HUES64 (cell line): ENCODE data around the gene SOCS1.
"Not testable (repeated sequence)": the region's sequence is repeated elsewhere in the genome, so short reads cannot be mapped to it uniquely, and the experiment has no call there.

Experiments used
- H3K27ac ChIP-seq: 2 replicates; pipeline ENCODE4 v1.7.0; 2013; ENCODE audit warnings: low read depth, low read length, inconsistent platforms
- H3K27me3 ChIP-seq: 2 replicates; pipeline ENCODE4 v1.6.1; 2013; ENCODE audit warnings: mild to moderate bottlenecking, low read length; ENCODE audit not compliant: insufficient read depth
- H3K36me3 ChIP-seq: 2 replicates; pipeline ENCODE4 v1.6.1; 2013; ENCODE audit warnings: mild to moderate bottlenecking, low read length; ENCODE audit not compliant: insufficient read depth
- H3K4me1 ChIP-seq: 2 replicates; pipeline ENCODE4 v1.6.1; 2013; ENCODE audit warnings: mild to moderate bottlenecking, low read length, moderate library complexity; ENCODE audit not compliant: insufficient read depth
- H3K4me3 ChIP-seq: 2 replicates; pipeline ENCODE4 v1.5.1; 2013; ENCODE audit warnings: mild to moderate bottlenecking, low read length, moderate library complexity
- H3K9ac ChIP-seq: 2 replicates; pipeline ENCODE4 v1.6.1; 2013; ENCODE audit warnings: mild to moderate bottlenecking, low read depth, low read length
- H3K9me3 ChIP-seq: 2 replicates; pipeline ENCODE4 v1.6.1; 2013; ENCODE audit warnings: low read depth, low read length; ENCODE audit not compliant: insufficient read depth
- WGBS: fragments of 150-250, 120-280 bp; methylation state at CpG from one replicate; pipeline ENCODE4 v1.1.7; 2013; ENCODE audit warnings: missing lambda C conversion rate; 5-methylcytosine and 5-hydroxymethylcytosine counted together

Gene SOCS1

GRCh38 chr16:11296706-11297491, 40.9 kb upstream of the SOCS1 start:
- 79% methylated on average over 9 of the region's 10 CpGs for WGBS
- H3K9me3 ChIP-seq: no peaks in the 10 kb centered on the region
- H3K27me3 ChIP-seq: no peaks in the 10 kb centered on the region
- no peaks in the 10 kb centered on the region for H3K36me3 ChIP-seq
- H3K27ac ChIP-seq: no peak overlapping the region
- H3K4me1 ChIP-seq: peaks cover 17% of the 10 kb centered on the region
- H3K9ac ChIP-seq: no peak overlapping the region
- H3K4me3 ChIP-seq: no peak overlapping the region

- no peaks in the 10 kb centered on the region for H3K9me3 ChIP-seq
- H3K27ac ChIP-seq: no peak overlapping the region
- H3K4me1 ChIP-seq: peaks cover 21% of the 10 kb centered on the region
- no peaks in the 10 kb centered on the region for H3K27me3 ChIP-seq
- H3K9ac ChIP-seq: no peak overlapping the region
- H3K4me3 ChIP-seq: no peak overlapping the region
- no peaks in the 10 kb centered on the region for H3K36me3 ChIP-seq
- 93% methylated on average over 3 of the region's 3 CpGs for WGBS
These were observed 40.3 kb upstream of the SOCS1 start for GRCh38 chr16:11296351-11296705.

GRCh38 chr16:11295672-11296071, 39.7 kb upstream of the SOCS1 start:
- H3K4me1 ChIP-seq: peaks cover 21% of the 10 kb centered on the region
- H3K36me3 ChIP-seq: no peaks in the 10 kb centered on the region
- H3K27me3 ChIP-seq: no peaks in the 10 kb centered on the region
- no peaks in the 10 kb centered on the region for H3K9me3 ChIP-seq
- H3K9ac ChIP-seq: no peak overlapping the region
- no peak overlapping the region for H3K4me3 ChIP-seq
- no peak overlapping the region for H3K27ac ChIP-seq
- WGBS: 88% methylated on average over 4 of the region's 4 CpGs

- Histone ChIP-seq H3K4me3 (no peak overlapping the region), H3K27me3 (no peaks in the 10 kb centered on the region), H3K9me3 (no peaks in the 10 kb centered on the region), H3K36me3 (no peaks in the 10 kb centered on the region), H3K27ac (no peak overlapping the region), H3K9ac (no peak overlapping the region), H3K4me1 (peaks cover 14% of the 10 kb centered on the region)
- 91% methylated on average over 7 of the region's 7 CpGs for WGBS
These were observed 36.2 kb upstream of the SOCS1 start for GRCh38 chr16:11292076-11292748.

GRCh38 chr16:11291091-11291703, 35.2 kb upstream of the SOCS1 start:
- 58% methylated on average over 10 of the region's 10 CpGs for WGBS
- H3K36me3 ChIP-seq: no peaks in the 10 kb centered on the region
- H3K9ac ChIP-seq: no peak overlapping the region
- no peaks in the 10 kb centered on the region for H3K9me3 ChIP-seq
- H3K4me1 ChIP-seq: peaks cover 4% of the 10 kb centered on the region; the same call in 1 of the 2 replicates
- no peak overlapping the region; the same call in 1 of the 2 replicates for H3K27ac ChIP-seq
- no peaks in the 10 kb centered on the region for H3K27me3 ChIP-seq
- H3K4me3 ChIP-seq: no peak overlapping the region

- no peak overlapping the region for H3K27ac ChIP-seq
- H3K9me3 ChIP-seq: no peaks in the 10 kb centered on the region
- H3K9ac ChIP-seq: no peak overlapping the region
- peaks cover 4% of the 10 kb centered on the region; the same call in 1 of the 2 replicates for H3K4me1 ChIP-seq
- 91% methylated on average over 8 of the region's 8 CpGs for WGBS
- no peaks in the 10 kb centered on the region for H3K27me3 ChIP-seq
- no peaks in the 10 kb centered on the region for H3K36me3 ChIP-seq
- H3K4me3 ChIP-seq: no peak overlapping the region
These were observed 34.3 kb upstream of the SOCS1 start for GRCh38 chr16:11290102-11290893.

- not testable (repeated sequence) for H3K9me3 ChIP-seq, H3K27ac ChIP-seq, H3K4me1 ChIP-seq, H3K4me3 ChIP-seq, H3K9ac ChIP-seq, H3K36me3 ChIP-seq, H3K27me3 ChIP-seq
- WGBS: 98% methylated on average over 4 of the region's 4 CpGs
These were observed 33.7 kb upstream of the SOCS1 start for GRCh38 chr16:11289696-11290095.

- WGBS: 90% methylated on average over 2 of the region's 2 CpGs
- no peak overlapping the region for H3K9ac ChIP-seq
These were observed 33.2 kb upstream of the SOCS1 start for GRCh38 chr16:11289202-11289601.

GRCh38 chr16:11285842-11286241, 29.8 kb upstream of the SOCS1 start:
- WGBS: 96% methylated on average over 2 of the region's 2 CpGs

More at GRCh38 chr16:11289202-11289601, 33.2 kb upstream of the SOCS1 start:
- Histone ChIP-seq H3K36me3 (no peaks in the 10 kb centered on the region), H3K4me3 (no peak overlapping the region), H3K4me1 (peaks cover 4% of the 10 kb centered on the region; the same call in 1 of the 2 replicates), H3K9me3 (no peaks in the 10 kb centered on the region), H3K27me3 (no peaks in the 10 kb centered on the region), H3K27ac (no peak overlapping the region)

GRCh38 chr16:11283820-11284248, 27.8 kb upstream of the SOCS1 start:
- Histone ChIP-seq H3K4me3 (no peak overlapping the region), H3K9ac (no peak overlapping the region), H3K27me3 (no peaks in the 10 kb centered on the region), H3K27ac (no peak overlapping the region), H3K9me3 (no peaks in the 10 kb centered on the region), H3K4me1 (no peaks in the 10 kb centered on the region), H3K36me3 (no peaks in the 10 kb centered on the region)
- 87% methylated on average over 4 of the region's 4 CpGs for WGBS

More at GRCh38 chr16:11285842-11286241, 29.8 kb upstream of the SOCS1 start:
- H3K9me3 ChIP-seq: no peaks in the 10 kb centered on the region
- H3K27me3 ChIP-seq: no peaks in the 10 kb centered on the region
- H3K4me3 ChIP-seq: no peak overlapping the region
- no peak overlapping the region for H3K27ac ChIP-seq
- no peak overlapping the region for H3K9ac ChIP-seq
- no peaks in the 10 kb centered on the region for H3K36me3 ChIP-seq
- H3K4me1 ChIP-seq: no peaks in the 10 kb centered on the region
